ENCODE measurements around the gene KSR2.
A peak's percentile ranks its signal among the peaks of the same experiment; 100 is the strongest.

KSR2 gene

GRCh38 chr12:117881517-117881916, 87.3 kb downstream of the KSR2 start:
- Histone ChIP-seq H3K23ac (ENCODE audit: low read length) (no peak overlapping the region), H3K27ac (ENCODE audit: low read depth, low read length) (no peak overlapping the region), H3K9me3 (ENCODE audit: insufficient read depth, low read depth, low read length) (no peaks in the 10 kb centered on the region), H2BK5ac (ENCODE audit: low read depth, low read length, poor library complexity) (no peak overlapping the region), H3K79me2 (ENCODE audit: control insufficient read depth, insufficient read depth, low read length, poor library complexity) (no peaks in the 10 kb centered on the region), H3K4ac (ENCODE audit: low read depth, low read length) (no peak overlapping the region), H2BK12ac (ENCODE audit: low read length) (no peak overlapping the region), H3K36me3 (ENCODE audit: control insufficient read depth in 1 of 2, insufficient read depth in 2 of 2, low read length in 2 of 2) (no peaks in the 10 kb centered on the region), H3K9ac (ENCODE audit: low read length) (no peak overlapping the region), H4K8ac (ENCODE audit: low read depth, low read length) (no peak overlapping the region), H3K79me1 (ENCODE audit: low read length) (no peaks in the 10 kb centered on the region), H2AK5ac (ENCODE audit: low read length) (no peak overlapping the region), H3K18ac (ENCODE audit: low read length) (no peak overlapping the region), H3K4me3 (ENCODE audit: low read depth, low read length) (no peak overlapping the region), H3K14ac (ENCODE audit: low read length) (no peak overlapping the region), H4K91ac (ENCODE audit: low read depth, low read length) (no peak overlapping the region), H3K4me2 (ENCODE audit: low read length) (no peak overlapping the region), H3K27me3 (ENCODE audit: insufficient read depth, low read length) (no peaks in the 10 kb centered on the region), H3K4me1 (ENCODE audit: control insufficient read depth in 1 of 2, insufficient read depth in 2 of 2, low read length in 2 of 2) (no peaks in the 10 kb centered on the region), H4K12ac (ENCODE audit: low read depth, low read length) (no peak overlapping the region), H2BK120ac (ENCODE audit: insufficient read depth, low read length, poor library complexity) (no peak overlapping the region), H2AFZ (ENCODE audit: insufficient read depth, low read length, poor library complexity) (no peak overlapping the region)
- no peak for DNase-seq

- Histone ChIP-seq H4K8ac (ENCODE audit: low read depth, low read length) (no peak overlapping the region), H3K79me1 (ENCODE audit: low read length) (no peaks in the 10 kb centered on the region), H3K36me3 (ENCODE audit: control insufficient read depth in 1 of 2, insufficient read depth in 2 of 2, low read length in 2 of 2) (no peaks in the 10 kb centered on the region), H2BK12ac (ENCODE audit: low read length) (no peak overlapping the region), H3K23ac (ENCODE audit: low read length) (no peak overlapping the region), H2BK5ac (ENCODE audit: low read depth, low read length, poor library complexity) (no peak overlapping the region), H2AFZ (ENCODE audit: insufficient read depth, low read length, poor library complexity) (no peak overlapping the region), H3K18ac (ENCODE audit: low read length) (no peak overlapping the region), H3K4me1 (ENCODE audit: control insufficient read depth in 1 of 2, insufficient read depth in 2 of 2, low read length in 2 of 2) (no peaks in the 10 kb centered on the region), H3K14ac (ENCODE audit: low read length) (no peak overlapping the region), H3K27me3 (ENCODE audit: insufficient read depth, low read length) (no peaks in the 10 kb centered on the region), H2AK5ac (ENCODE audit: low read length) (no peak overlapping the region), H3K79me2 (ENCODE audit: control insufficient read depth, insufficient read depth, low read length, poor library complexity) (no peaks in the 10 kb centered on the region), H4K91ac (ENCODE audit: low read depth, low read length) (no peak overlapping the region), H3K9me3 (ENCODE audit: insufficient read depth, low read depth, low read length) (no peaks in the 10 kb centered on the region), H3K4ac (ENCODE audit: low read depth, low read length) (no peak overlapping the region), H3K4me3 (ENCODE audit: low read depth, low read length) (no peak overlapping the region), H3K9ac (ENCODE audit: low read length) (no peak overlapping the region), H2BK120ac (ENCODE audit: insufficient read depth, low read length, poor library complexity) (no peak overlapping the region), H3K4me2 (ENCODE audit: low read length) (no peak overlapping the region), H4K12ac (ENCODE audit: low read depth, low read length) (no peak overlapping the region), H3K27ac (ENCODE audit: low read depth, low read length) (no peak overlapping the region)
- WGBS (ENCODE audit: extremely low coverage, insufficient coverage, insufficient read length), result no CpG with 5 or more reads among the region's 8 CpGs
- no peak for DNase-seq
Observed at GRCh38 chr12:117878605-117879004, 90.2 kb downstream of the KSR2 start.

GRCh38 chr12:117876436-117876816, 92.4 kb downstream of the KSR2 start:
- WGBS (ENCODE audit: extremely low coverage, insufficient coverage, insufficient read length), result no CpG with 5 or more reads among the region's 3 CpGs
- H3K79me2 ChIP-seq (ENCODE audit: control insufficient read depth, insufficient read depth, low read length, poor library complexity), result no peaks in the 10 kb centered on the region
- H2AK5ac ChIP-seq (ENCODE audit: low read length), result no peak overlapping the region
- H2AFZ ChIP-seq (ENCODE audit: insufficient read depth, low read length, poor library complexity), result no peak overlapping the region
- H3K27ac ChIP-seq (ENCODE audit: low read depth, low read length), result no peak overlapping the region
- no peak overlapping the region for H2BK5ac ChIP-seq (ENCODE audit: low read depth, low read length, poor library complexity)
- H3K4me3 ChIP-seq (ENCODE audit: low read depth, low read length), result no peak overlapping the region
- no peak overlapping the region for H3K4ac ChIP-seq (ENCODE audit: low read depth, low read length)
- H4K91ac ChIP-seq (ENCODE audit: low read depth, low read length), result no peak overlapping the region
- DNase-seq, result no peak
- H3K18ac ChIP-seq (ENCODE audit: low read length), result no peak overlapping the region
- H3K9me3 ChIP-seq (ENCODE audit: insufficient read depth, low read depth, low read length), result no peaks in the 10 kb centered on the region
- H2BK12ac ChIP-seq (ENCODE audit: low read length), result no peak overlapping the region
- no peak overlapping the region for H3K14ac ChIP-seq (ENCODE audit: low read length)
- no peak overlapping the region for H4K12ac ChIP-seq (ENCODE audit: low read depth, low read length)
- peak overlapping the region; percentile 29 for H3K4me2 ChIP-seq (ENCODE audit: low read length)
- H3K27me3 ChIP-seq (ENCODE audit: insufficient read depth, low read length), result no peaks in the 10 kb centered on the region
- no peak overlapping the region for H3K23ac ChIP-seq (ENCODE audit: low read length)
- no peaks in the 10 kb centered on the region for H3K79me1 ChIP-seq (ENCODE audit: low read length)
- H2BK120ac ChIP-seq (ENCODE audit: insufficient read depth, low read length, poor library complexity), result no peak overlapping the region
- no peak overlapping the region for H3K9ac ChIP-seq (ENCODE audit: low read length)
- H3K4me1 ChIP-seq (ENCODE audit: control insufficient read depth in 1 of 2, insufficient read depth in 2 of 2, low read length in 2 of 2), result no peaks in the 10 kb centered on the region
- H4K8ac ChIP-seq (ENCODE audit: low read depth, low read length), result no peak overlapping the region
- no peaks in the 10 kb centered on the region for H3K36me3 ChIP-seq (ENCODE audit: control insufficient read depth in 1 of 2, insufficient read depth in 2 of 2, low read length in 2 of 2)

GRCh38 chr12:117875744-117876435, 92.9 kb downstream of the KSR2 start:
- peak; percentile 30 to 58 for DNase-seq
- H3K36me3 ChIP-seq (ENCODE audit: control insufficient read depth in 1 of 2, insufficient read depth in 2 of 2, low read length in 2 of 2), result no peaks in the 10 kb centered on the region
- H3K9ac ChIP-seq (ENCODE audit: low read length), result no peak overlapping the region
- no peaks in the 10 kb centered on the region for H3K9me3 ChIP-seq (ENCODE audit: insufficient read depth, low read depth, low read length)
- no peak overlapping the region for H2AK5ac ChIP-seq (ENCODE audit: low read length)
- H3K4ac ChIP-seq (ENCODE audit: low read depth, low read length), result no peak overlapping the region
- peak overlapping the region; percentile 29 for H3K4me2 ChIP-seq (ENCODE audit: low read length)
- H3K27ac ChIP-seq (ENCODE audit: low read depth, low read length), result no peak overlapping the region
- no peak overlapping the region for H2BK5ac ChIP-seq (ENCODE audit: low read depth, low read length, poor library complexity)
- no peaks in the 10 kb centered on the region for H3K79me1 ChIP-seq (ENCODE audit: low read length)
- no peak overlapping the region for H3K23ac ChIP-seq (ENCODE audit: low read length)
- no CpG with 5 or more reads among the region's 29 CpGs for WGBS (ENCODE audit: extremely low coverage, insufficient coverage, insufficient read length)
- H3K79me2 ChIP-seq (ENCODE audit: control insufficient read depth, insufficient read depth, low read length, poor library complexity), result no peaks in the 10 kb centered on the region
- no peak overlapping the region for H2BK12ac ChIP-seq (ENCODE audit: low read length)
- no peak overlapping the region for H4K12ac ChIP-seq (ENCODE audit: low read depth, low read length)
- no peak overlapping the region for H4K91ac ChIP-seq (ENCODE audit: low read depth, low read length)
- H3K4me3 ChIP-seq (ENCODE audit: low read depth, low read length), result no peak overlapping the region
- no peak overlapping the region for H3K18ac ChIP-seq (ENCODE audit: low read length)
- no peaks in the 10 kb centered on the region for H3K27me3 ChIP-seq (ENCODE audit: insufficient read depth, low read length)
- no peak overlapping the region for H3K14ac ChIP-seq (ENCODE audit: low read length)
- H2AFZ ChIP-seq (ENCODE audit: insufficient read depth, low read length, poor library complexity), result no peak overlapping the region
- no peak overlapping the region for H2BK120ac ChIP-seq (ENCODE audit: insufficient read depth, low read length, poor library complexity)
- H3K4me1 ChIP-seq (ENCODE audit: control insufficient read depth in 1 of 2, insufficient read depth in 2 of 2, low read length in 2 of 2), result no peaks in the 10 kb centered on the region
- no peak overlapping the region for H4K8ac ChIP-seq (ENCODE audit: low read depth, low read length)
